Measurements from ENCODE around the gene KIF4B. TPM values are rescaled to one million over a fixed set of nuclear protein-coding genes. Genes with fewer than 3 reads are reported as not detected.

KIF4B gene
- total RNA-seq, result not detected in 2 replicates

GRCh38 chr5:155013526-155013925 lies at the start of gene KIF4B:
TSS of gene KIF4B (plus strand) at chr5:155013755. CDS start at chr5:155013860, 105 bp downstream.

Other genes starting within 250 kb of the KIF4B start
- 4.2 and 7.8 TPM in 2 replicates for gene FAXDC2, start 163.2 kb upstream of the KIF4B start, total RNA-seq
- gene CNOT8, start 155.1 kb upstream of the KIF4B start, total RNA-seq, result 68.2 and 70.8 TPM in 2 replicates
- 11.2 and 12.3 TPM in 2 replicates for gene GEMIN5, start 75.5 kb upstream of the KIF4B start, total RNA-seq
- gene MRPL22, start 72.7 kb upstream of the KIF4B start, total RNA-seq, result 11.2 and 14.6 TPM in 2 replicates

All from cardiac atrium fibroblast (primary cell).